Endothelial cell of umbilical vein (primary cell): ENCODE measurements around the gene GANAB.

ENCODE experiments used
- EZH2 ChIP-seq: IDR thresholded peaks from 2 replicates; pipeline ENCODE4 v1.6.1; 2012; ENCODE audit warnings: borderline replicate concordance, low read depth, mild to moderate bottlenecking, moderate library complexity, low read length, inconsistent platforms; ENCODE audit not compliant: severe bottlenecking
- JUN ChIP-seq: IDR thresholded peaks from 2 replicates; pipeline ENCODE4 v1.6.1; 2011; ENCODE audit warnings: borderline replicate concordance, low read depth; ENCODE audit not compliant: insufficient read length, insufficient read depth
- POLR2A ChIP-seq: IDR thresholded peaks from 2 replicates; pipeline ENCODE4 v1.6.1; 2012; ENCODE audit warnings: low read depth, mild to moderate bottlenecking, control low read depth, low read length
- POLR2AphosphoS5 ChIP-seq: IDR thresholded peaks from 2 replicates; pipeline ENCODE4 v1.6.1; 2012; ENCODE audit warnings: low read depth, mild to moderate bottlenecking, control low read depth, low read length, moderate library complexity; ENCODE audit not compliant: insufficient read depth
- TF ChIP-seq, protein P1 (sequence below), 2 donors: IDR thresholded peaks; 1 replicate in 1 of 2; 2 replicates in 1 of 2; pipeline ENCODE4 v1.5.1; 2011; ENCODE audit warnings: low read length in 2 of 2, mild to moderate bottlenecking in 2 of 2, moderate library complexity in 2 of 2, control low read depth in 1 of 2, inconsistent platforms in 1 of 2, low read depth in 1 of 2; ENCODE audit not compliant: insufficient read depth in 1 of 2; ENCODE audit errors: extremely low read depth in 1 of 2

DNA sequence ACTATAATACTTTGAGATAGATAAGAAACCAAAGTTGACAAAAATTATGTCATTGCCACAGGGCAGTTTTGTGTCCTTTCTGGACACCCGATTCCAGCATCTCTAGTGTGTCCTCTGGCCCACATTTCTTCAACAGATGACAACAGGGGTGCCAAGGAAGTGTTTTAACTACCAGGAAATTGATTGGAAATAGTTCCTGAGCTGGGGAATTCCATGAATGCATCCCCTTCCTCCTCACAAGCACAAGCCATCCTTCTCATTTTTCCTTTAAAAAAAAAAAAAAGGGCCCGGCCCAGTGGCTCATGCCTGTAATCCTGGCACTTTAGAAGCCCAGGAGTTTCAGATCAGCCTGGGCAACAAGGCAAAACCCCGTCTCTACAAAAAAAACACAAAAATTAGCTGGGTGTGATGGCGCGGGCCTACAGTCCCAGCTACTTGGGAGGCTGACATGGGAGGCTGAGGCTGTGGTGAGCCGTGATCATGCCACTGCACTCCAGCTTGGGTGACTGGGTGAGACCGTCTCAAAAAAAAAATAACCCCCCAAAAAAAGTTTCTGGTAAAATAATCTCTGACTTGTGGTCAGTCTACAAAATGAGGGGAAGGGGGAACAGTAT lies 23.8 kb downstream of the GANAB start:
- TF ChIP-seq, protein P1, sequence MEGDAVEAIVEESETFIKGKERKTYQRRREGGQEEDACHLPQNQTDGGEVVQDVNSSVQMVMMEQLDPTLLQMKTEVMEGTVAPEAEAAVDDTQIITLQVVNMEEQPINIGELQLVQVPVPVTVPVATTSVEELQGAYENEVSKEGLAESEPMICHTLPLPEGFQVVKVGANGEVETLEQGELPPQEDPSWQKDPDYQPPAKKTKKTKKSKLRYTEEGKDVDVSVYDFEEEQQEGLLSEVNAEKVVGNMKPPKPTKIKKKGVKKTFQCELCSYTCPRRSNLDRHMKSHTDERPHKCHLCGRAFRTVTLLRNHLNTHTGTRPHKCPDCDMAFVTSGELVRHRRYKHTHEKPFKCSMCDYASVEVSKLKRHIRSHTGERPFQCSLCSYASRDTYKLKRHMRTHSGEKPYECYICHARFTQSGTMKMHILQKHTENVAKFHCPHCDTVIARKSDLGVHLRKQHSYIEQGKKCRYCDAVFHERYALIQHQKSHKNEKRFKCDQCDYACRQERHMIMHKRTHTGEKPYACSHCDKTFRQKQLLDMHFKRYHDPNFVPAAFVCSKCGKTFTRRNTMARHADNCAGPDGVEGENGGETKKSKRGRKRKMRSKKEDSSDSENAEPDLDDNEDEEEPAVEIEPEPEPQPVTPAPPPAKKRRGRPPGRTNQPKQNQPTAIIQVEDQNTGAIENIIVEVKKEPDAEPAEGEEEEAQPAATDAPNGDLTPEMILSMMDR (IDR thresholded peaks at IDR 0.05; ENCODE audit: extremely low read depth in 1 of 2, insufficient read depth in 1 of 2, low read depth in 1 of 2, low read length in 2 of 2), result no peak
- no peak for TF ChIP-seq POLR2AphosphoS5
- no peak for TF ChIP-seq POLR2A
- TF ChIP-seq EZH2, result no peak
- no peak for TF ChIP-seq JUN
